IPS-NIHi7 (cell line): ENCODE data around the gene RHO.
"Not testable (repeated sequence)": the region's sequence is repeated elsewhere in the genome, so short reads cannot be mapped to it uniquely, and the experiment has no call there.

Experiments used
- DNase-seq: peaks from one replicate; pipeline ENCODE4 v3.0.0; 2012; ENCODE audit warnings: mixed read lengths; ENCODE audit errors: extremely low spot score

The RHO gene

GRCh38 chr3:129543156-129543790 is 14.8 kb downstream of the RHO start, which contains the start of gene H1-8:
Gene H1-8 (plus strand): TSS chr3:129543175. CDS start chr3:129543219, 44 bp downstream.
- no peak for DNase-seq

- DNase-seq: no peak
Measured at GRCh38 chr3:129543999-129544398, 15.6 kb downstream of the RHO start.

- not testable (repeated sequence) for DNase-seq
Measured at GRCh38 chr3:129545951-129546350, 17.5 kb downstream of the RHO start.

GRCh38 chr3:129547241-129547640 is 18.8 kb downstream of the RHO start:
- no peak for DNase-seq

GRCh38 chr3:129548104-129548965 is 19.9 kb downstream of the RHO start:
- no peak for DNase-seq

- DNase-seq: no peak
Measured at GRCh38 chr3:129549006-129549800, 20.8 kb downstream of the RHO start.

- DNase-seq: no peak
Measured at GRCh38 chr3:129549805-129550204, 21.4 kb downstream of the RHO start.

GRCh38 chr3:129552287-129553050 is 24.0 kb downstream of the RHO start:
- peak; percentile 64 for DNase-seq

GRCh38 chr3:129553171-129553570 is 24.7 kb downstream of the RHO start:
- no peak for DNase-seq

- no peak for DNase-seq
Measured at GRCh38 chr3:129553719-129554118, 25.3 kb downstream of the RHO start.

GRCh38 chr3:129554356-129555152 is 26.1 kb downstream of the RHO start:
- no peak for DNase-seq

- DNase-seq: no peak
Measured at GRCh38 chr3:129555153-129555550, 26.7 kb downstream of the RHO start.

GRCh38 chr3:129555616-129556357 is 27.3 kb downstream of the RHO start:
- DNase-seq: no peak

- no peak for DNase-seq
Measured at GRCh38 chr3:129556358-129556695, 27.9 kb downstream of the RHO start.

GRCh38 chr3:129556890-129557547 is 28.6 kb downstream of the RHO start:
- no peak for DNase-seq

GRCh38 chr3:129557548-129557894 is 29.1 kb downstream of the RHO start:
- DNase-seq: no peak

- no peak for DNase-seq
Measured at GRCh38 chr3:129558081-129558771, 29.8 kb downstream of the RHO start.

- no peak for DNase-seq
Measured at GRCh38 chr3:129558772-129559564, 30.5 kb downstream of the RHO start.
